ENCODE data around the gene ACOT4.

ACOT4 gene

GRCh38 chr14:73644531-73645247 lies 53.0 kb downstream of the ACOT4 start, which contains the start of gene DNAL1 (continued):
- TF ChIP-seq ZNF19 (tag by site-specific recombination; IDR thresholded peaks at IDR 0.05; ENCODE audit: low read depth) (no peak), ZNF548 (tag by site-specific recombination; IDR thresholded peaks at IDR 0.05) (no peak), ZNF747 (tag by site-specific recombination; IDR thresholded peaks at IDR 0.05) (no peak), AEBP2 (tag by site-specific recombination; IDR thresholded peaks at IDR 0.05; ENCODE audit: borderline replicate concordance) (no peak), ZNF843 (tag by site-specific recombination; IDR thresholded peaks at IDR 0.05) (no peak), HOXC10 (CRISPR knock-in tag; IDR thresholded peaks at IDR 0.05) (no peak), ZNF670 (tag by site-specific recombination; IDR thresholded peaks at IDR 0.05; ENCODE audit: low read depth) (no peak), ZNF626 (tag by site-specific recombination; IDR thresholded peaks at IDR 0.05) (no peak), ZNF792 (tag by site-specific recombination; IDR thresholded peaks at IDR 0.05) (no peak), ZBTB11 (tag by site-specific recombination; conservative IDR thresholded peaks at IDR 0.05; ENCODE audit: low read depth) (peak; percentile 46), SP7 (tag by site-specific recombination; IDR thresholded peaks at IDR 0.05) (peak; percentile 48), ZNF146 (tag by site-specific recombination; IDR thresholded peaks at IDR 0.05) (no peak), SP3 (tag by site-specific recombination; IDR thresholded peaks at IDR 0.05) (peak; percentile 64), ZNF311 (tag by site-specific recombination; IDR thresholded peaks at IDR 0.05; ENCODE audit: borderline replicate concordance) (no peak), GLIS1 (tag by site-specific recombination; IDR thresholded peaks at IDR 0.05) (peak; percentile 30; the same call in 1 of the 2 replicates), ZBTB17 (tag by site-specific recombination; IDR thresholded peaks at IDR 0.05) (peak; percentile 91), ZFHX2 (tag by site-specific recombination; conservative IDR thresholded peaks at IDR 0.05) (no peak; the same call in 1 of the 2 replicates), ZNF335 (tag by site-specific recombination; conservative IDR thresholded peaks at IDR 0.05) (peak; percentile 94), ZBTB6 (tag by site-specific recombination; IDR thresholded peaks at IDR 0.05) (no peak), ZNF362 (tag by site-specific recombination; IDR thresholded peaks at IDR 0.05) (no peak), ZNF341 (tag by site-specific recombination; IDR thresholded peaks at IDR 0.05; ENCODE audit: low read depth) (peak; percentile 97), TSHZ1 (tag by site-specific recombination; IDR thresholded peaks at IDR 0.05; ENCODE audit: borderline replicate concordance) (no peak), ZNF623 (tag by site-specific recombination; IDR thresholded peaks at IDR 0.05) (no peak)
- TF ChIP-seq, protein P1, sequence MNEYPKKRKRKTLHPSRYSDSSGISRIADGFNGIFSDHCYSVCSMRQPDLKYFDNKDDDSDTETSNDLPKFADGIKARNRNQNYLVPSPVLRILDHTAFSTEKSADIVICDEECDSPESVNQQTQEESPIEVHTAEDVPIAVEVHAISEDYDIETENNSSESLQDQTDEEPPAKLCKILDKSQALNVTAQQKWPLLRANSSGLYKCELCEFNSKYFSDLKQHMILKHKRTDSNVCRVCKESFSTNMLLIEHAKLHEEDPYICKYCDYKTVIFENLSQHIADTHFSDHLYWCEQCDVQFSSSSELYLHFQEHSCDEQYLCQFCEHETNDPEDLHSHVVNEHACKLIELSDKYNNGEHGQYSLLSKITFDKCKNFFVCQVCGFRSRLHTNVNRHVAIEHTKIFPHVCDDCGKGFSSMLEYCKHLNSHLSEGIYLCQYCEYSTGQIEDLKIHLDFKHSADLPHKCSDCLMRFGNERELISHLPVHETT (tag by site-specific recombination; IDR thresholded peaks at IDR 0.05): no peak
